Measurements from ENCODE around the gene RALGAPA2.

RALGAPA2 gene

GRCh38 chr20:20371083-20371482 lies 341.4 kb downstream of the RALGAPA2 start:
- Histone ChIP-seq H3K9me2 (ENCODE audit: low read depth, low read length) (no peaks in the 10 kb centered on the region), H3K27me3 (ENCODE audit: insufficient read depth, low read length) (peaks cover 4% of the 10 kb centered on the region; the same call in 1 of the 2 replicates), H3K9ac (ENCODE audit: low read length) (no peak overlapping the region)

GRCh38 chr20:20370094-20370575 lies 342.3 kb downstream of the RALGAPA2 start:
- Histone ChIP-seq H3K4me3 (ENCODE audit: low read depth, low read length, poor library complexity, severe bottlenecking) (no peak overlapping the region), H3K79me2 (ENCODE audit: insufficient read depth, low read length) (no peaks in the 10 kb centered on the region), H3K9ac (ENCODE audit: low read length) (no peak overlapping the region), H2AFZ (ENCODE audit: low read length) (no peak overlapping the region), H3K9me3 (ENCODE audit: low read length) (no peaks in the 10 kb centered on the region), H3F3A (ENCODE audit: insufficient read depth, low read length) (no peaks in the 10 kb centered on the region), H3K4me1 (ENCODE audit: insufficient read depth, low read length, severe bottlenecking) (no peaks in the 10 kb centered on the region), H3K36me3 (ENCODE audit: insufficient read depth, low read length) (no peaks in the 10 kb centered on the region), H3K4me2 (ENCODE audit: low read length) (no peak overlapping the region), H4K20me1 (ENCODE audit: insufficient read depth, low read length) (no peaks in the 10 kb centered on the region), H3K27me3 (ENCODE audit: insufficient read depth, low read length) (peaks cover 4% of the 10 kb centered on the region; the same call in 1 of the 2 replicates), H3K9me2 (ENCODE audit: low read depth, low read length) (no peaks in the 10 kb centered on the region), H3K27ac (ENCODE audit: low read depth, low read length, poor library complexity, severe bottlenecking) (no peak overlapping the region)
- TF ChIP-seq CTCF (IDR thresholded peaks at IDR 0.05; ENCODE audit: low read length) (no peak), EZH2 (IDR thresholded peaks at IDR 0.05; ENCODE audit: borderline replicate concordance, low read length) (no peak)

More at GRCh38 chr20:20371083-20371482, 341.4 kb downstream of the RALGAPA2 start:
- H3K4me2 ChIP-seq (ENCODE audit: low read length), result no peak overlapping the region
- H3F3A ChIP-seq (ENCODE audit: insufficient read depth, low read length), result no peaks in the 10 kb centered on the region
- H3K36me3 ChIP-seq (ENCODE audit: insufficient read depth, low read length), result no peaks in the 10 kb centered on the region
- H3K79me2 ChIP-seq (ENCODE audit: insufficient read depth, low read length), result no peaks in the 10 kb centered on the region
- no peaks in the 10 kb centered on the region for H4K20me1 ChIP-seq (ENCODE audit: insufficient read depth, low read length)
- no peak overlapping the region for H2AFZ ChIP-seq (ENCODE audit: low read length)
- H3K27ac ChIP-seq (ENCODE audit: low read depth, low read length, poor library complexity, severe bottlenecking), result no peak overlapping the region
- H3K9me3 ChIP-seq (ENCODE audit: low read length), result no peaks in the 10 kb centered on the region
- no peaks in the 10 kb centered on the region for H3K4me1 ChIP-seq (ENCODE audit: insufficient read depth, low read length, severe bottlenecking)
- TF ChIP-seq CTCF (IDR thresholded peaks at IDR 0.05; ENCODE audit: low read length), result no peak
- no peak for TF ChIP-seq EZH2 (IDR thresholded peaks at IDR 0.05; ENCODE audit: borderline replicate concordance, low read length)
- H3K4me3 ChIP-seq (ENCODE audit: low read depth, low read length, poor library complexity, severe bottlenecking), result no peak overlapping the region

- Histone ChIP-seq H2AFZ (ENCODE audit: low read length) (no peak overlapping the region), H4K20me1 (ENCODE audit: insufficient read depth, low read length) (no peaks in the 10 kb centered on the region), H3K9ac (ENCODE audit: low read length) (no peak overlapping the region), H3K27ac (ENCODE audit: low read depth, low read length, poor library complexity, severe bottlenecking) (no peak overlapping the region), H3K79me2 (ENCODE audit: insufficient read depth, low read length) (no peaks in the 10 kb centered on the region), H3K9me2 (ENCODE audit: low read depth, low read length) (no peaks in the 10 kb centered on the region), H3F3A (ENCODE audit: insufficient read depth, low read length) (no peaks in the 10 kb centered on the region), H3K27me3 (ENCODE audit: insufficient read depth, low read length) (peaks cover 4% of the 10 kb centered on the region; the same call in 1 of the 2 replicates), H3K4me1 (ENCODE audit: insufficient read depth, low read length, severe bottlenecking) (no peaks in the 10 kb centered on the region), H3K9me3 (ENCODE audit: low read length) (no peaks in the 10 kb centered on the region), H3K36me3 (ENCODE audit: insufficient read depth, low read length) (no peaks in the 10 kb centered on the region), H3K4me3 (ENCODE audit: low read depth, low read length, poor library complexity, severe bottlenecking) (peak overlapping the region; percentile 43), H3K4me2 (ENCODE audit: low read length) (peak overlapping the region; percentile 53)
- TF ChIP-seq CTCF (IDR thresholded peaks at IDR 0.05; ENCODE audit: low read length) (peak; percentile 32; the same call in 1 of the 2 replicates), EZH2 (IDR thresholded peaks at IDR 0.05; ENCODE audit: borderline replicate concordance, low read length) (no peak)
These were observed 343.0 kb downstream of the RALGAPA2 start for GRCh38 chr20:20369250-20370093.

Data from OCI-LY1 (cell line).